A204.1 (cell line): ENCODE results near the gene ZNF740.
"Not testable (repeated sequence)": the region's sequence is repeated elsewhere in the genome, so short reads cannot be mapped to it uniquely, and the experiment has no call there.

Source experiments
- FAIRE-seq: peaks from 2 replicates; lab custom pipeline; 2012; peaks lifted over from hg19 to GRCh38; lab: Jason Lieb, UNC

ZNF740 gene

GRCh38 chr12:53194973-53195372 is 14.5 kb downstream of the ZNF740 start:
- no peak for FAIRE-seq

DNA sequence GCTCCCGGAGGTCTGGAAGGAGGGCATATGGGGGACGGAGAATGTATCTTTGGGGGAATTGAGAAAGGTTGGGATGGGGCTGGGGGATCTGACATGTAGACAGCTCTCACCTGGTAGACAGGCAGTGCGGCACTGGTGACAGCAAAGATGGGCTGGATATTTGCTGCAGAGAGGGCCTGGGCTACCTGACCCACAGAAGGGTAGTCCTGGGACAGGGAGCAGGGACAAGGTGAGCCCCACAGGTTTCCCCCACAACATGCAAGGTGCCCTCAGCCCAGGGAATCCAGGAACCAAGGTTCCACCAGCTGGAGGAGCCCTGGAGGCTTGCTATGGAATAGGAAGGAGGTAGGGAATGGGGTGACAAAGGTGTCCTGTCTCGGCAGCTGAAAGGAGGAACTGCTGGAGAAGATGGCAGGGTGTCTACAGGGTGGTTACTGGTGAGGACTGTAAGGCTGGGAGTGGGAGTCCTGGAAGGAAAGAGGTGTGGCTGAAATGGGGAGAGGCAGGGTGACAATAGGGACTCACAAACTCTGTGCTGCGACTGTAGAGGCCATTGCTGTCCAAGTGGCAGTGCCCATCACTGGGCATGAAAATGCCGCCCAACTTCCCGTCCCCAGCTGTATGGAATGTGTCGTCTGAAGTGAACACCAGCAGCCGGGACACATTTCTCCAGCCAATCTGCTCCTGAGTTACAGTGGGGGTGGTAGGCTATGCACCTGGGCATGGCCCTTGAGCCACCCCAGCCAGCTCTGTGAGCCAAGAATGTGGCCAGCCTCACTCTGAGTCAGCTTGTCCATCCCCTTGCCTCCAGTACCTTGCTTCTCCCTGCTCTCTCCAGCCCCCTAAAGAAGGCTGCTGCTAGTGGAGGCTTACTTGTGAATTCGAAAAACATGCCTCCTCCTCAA is 15.2 kb downstream of the ZNF740 start:
- no peak for FAIRE-seq

GRCh38 chr12:53196486-53196885 is 16.0 kb downstream of the ZNF740 start:
- FAIRE-seq, result no peak

- no peak for FAIRE-seq
These were observed 16.6 kb downstream of the ZNF740 start for GRCh38 chr12:53197011-53197640.

DNA sequence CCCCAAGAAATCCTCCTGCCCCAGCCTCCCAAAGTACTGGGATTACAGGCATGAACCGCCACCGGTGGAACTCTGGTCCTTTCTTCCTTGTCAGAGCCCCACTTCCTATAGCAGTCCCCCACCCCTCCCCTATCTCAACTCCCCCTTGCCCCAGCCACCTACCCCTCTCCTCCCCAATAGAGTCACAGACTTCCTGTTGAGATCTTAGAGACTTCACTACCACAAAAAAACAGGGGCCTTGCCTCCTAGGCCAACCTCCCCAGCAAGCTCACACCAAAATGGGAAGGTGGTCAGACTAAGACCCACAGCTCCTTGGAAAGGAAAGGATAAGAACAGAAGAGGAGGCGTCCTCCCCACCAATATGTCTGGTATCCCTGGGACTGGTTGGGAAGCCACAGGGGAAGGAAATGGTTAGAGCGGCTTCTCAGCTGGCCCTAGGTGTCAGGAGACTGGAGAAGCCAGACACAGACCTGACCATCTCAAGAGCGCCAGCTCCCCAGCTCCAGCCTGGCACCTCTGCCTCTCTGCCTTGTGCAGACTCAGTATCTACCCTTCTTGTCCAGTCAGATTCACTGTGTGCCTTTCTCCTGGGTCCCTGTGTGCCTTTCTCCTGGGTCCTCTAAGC is 18.1 kb downstream of the ZNF740 start:
- no peak for FAIRE-seq

- no peak for FAIRE-seq
These were observed 19.2 kb downstream of the ZNF740 start for GRCh38 chr12:53199700-53200099.

DNA sequence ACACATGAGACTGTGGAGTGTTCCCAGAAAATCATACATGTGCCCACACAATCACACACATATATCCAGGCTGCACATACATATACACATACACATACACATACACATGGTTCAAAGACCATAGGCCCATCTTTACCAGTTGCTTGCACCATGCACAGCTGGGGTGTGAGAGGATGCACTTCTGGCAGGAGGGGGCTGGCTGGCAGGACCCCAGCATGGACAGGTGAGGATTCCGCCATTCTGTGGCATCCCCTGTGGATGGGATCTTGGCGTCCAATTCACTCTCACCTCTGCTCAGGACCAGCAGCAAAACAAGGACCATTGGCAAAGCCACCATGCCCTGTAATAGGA is 19.6 kb downstream of the ZNF740 start:
- no peak for FAIRE-seq

GRCh38 chr12:53200458-53201176 is 20.1 kb downstream of the ZNF740 start:
- FAIRE-seq, result no peak

DNA sequence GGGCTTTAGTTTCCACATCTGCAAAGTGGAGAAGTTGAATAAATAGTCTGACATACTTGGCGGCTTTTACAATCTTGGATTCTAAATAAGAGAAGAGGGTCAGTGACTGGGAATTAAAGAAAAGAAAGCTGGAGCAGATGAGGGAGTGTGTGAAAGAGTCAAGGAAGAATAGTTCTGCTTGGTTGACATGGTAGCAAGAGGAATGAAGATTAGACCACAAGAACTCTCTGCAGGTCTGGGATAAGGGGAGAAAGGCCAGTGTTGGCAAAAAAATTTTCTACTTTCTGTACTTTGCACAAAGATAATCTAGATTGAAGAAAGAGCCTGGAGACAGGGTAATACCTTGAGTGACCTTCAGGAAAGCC is 20.6 kb downstream of the ZNF740 start:
- no peak for FAIRE-seq

GRCh38 chr12:53201639-53202038 is 21.1 kb downstream of the ZNF740 start:
- no peak for FAIRE-seq

DNA sequence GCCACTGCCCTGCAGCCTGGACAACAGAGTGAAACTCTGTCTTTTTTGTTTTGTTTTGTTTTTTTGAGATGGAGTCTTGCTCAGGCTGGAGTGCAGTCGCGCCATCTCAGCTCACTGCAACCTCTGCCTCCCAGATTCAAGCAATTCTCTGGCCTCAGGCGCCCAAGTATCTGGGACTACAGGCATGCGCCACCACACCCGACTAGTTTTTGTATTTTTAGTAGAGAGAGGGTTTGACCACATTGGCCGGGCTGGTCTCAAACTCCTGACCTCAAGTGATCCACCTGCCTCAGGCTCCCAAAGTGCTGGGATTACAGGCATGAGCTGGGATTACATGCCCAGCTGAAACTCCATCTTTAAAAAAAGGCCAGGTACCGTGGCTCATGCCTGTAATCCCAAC is 21.8 kb downstream of the ZNF740 start:
- not testable (repeated sequence) for FAIRE-seq

DNA sequence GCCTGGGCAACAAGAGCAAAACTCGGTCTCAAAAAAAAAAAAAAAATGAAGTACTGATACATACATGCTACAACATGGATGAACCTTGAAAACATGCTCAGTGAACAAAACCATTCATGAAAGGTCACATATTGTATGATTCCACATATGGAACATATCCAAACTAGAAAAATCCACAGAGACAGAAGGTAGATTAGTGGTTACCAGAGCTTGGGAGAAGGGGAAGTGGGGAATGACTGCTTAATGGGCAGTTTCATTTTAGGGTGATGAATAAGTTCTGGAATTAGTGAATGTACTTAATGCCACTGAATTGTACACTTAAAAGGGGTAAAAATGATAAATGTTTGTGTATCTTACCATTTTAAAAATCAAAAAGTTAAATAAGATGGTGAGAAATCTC is 23.8 kb downstream of the ZNF740 start:
- no peak for FAIRE-seq

- no peak for FAIRE-seq
These were observed 25.4 kb downstream of the ZNF740 start for GRCh38 chr12:53205747-53206419.

DNA sequence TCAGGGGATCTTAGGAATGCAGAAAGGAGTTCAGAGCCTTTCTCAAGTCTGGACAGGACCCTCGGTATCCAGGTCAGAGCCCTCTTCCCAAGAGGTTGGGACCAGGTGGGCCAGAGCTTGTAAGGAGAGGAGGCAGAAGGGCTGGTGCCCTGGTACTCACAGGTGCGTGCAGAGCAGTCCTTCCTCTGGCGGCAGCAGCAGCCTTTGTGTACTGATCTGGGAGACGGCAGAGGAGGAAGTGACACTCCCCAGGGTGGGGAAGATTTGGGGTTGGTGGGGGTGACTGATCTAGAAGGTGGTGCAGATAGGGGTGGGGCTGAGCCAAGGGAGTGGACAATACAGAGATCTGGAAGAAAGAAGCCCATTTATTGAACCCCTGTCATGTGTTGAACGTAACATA is 26.5 kb downstream of the ZNF740 start, which contains the start of gene ITGB7:
ITGB7 (minus strand) TSS at position 210 of the 400 bp plus-strand sequence. CDS start 6,808 bp downstream, outside the sequence.
- no peak for FAIRE-seq

- FAIRE-seq, result no peak
These were observed 27.9 kb downstream of the ZNF740 start for GRCh38 chr12:53208435-53208834.

GRCh38 chr12:53208877-53209463 is 28.4 kb downstream of the ZNF740 start:
- no peak for FAIRE-seq

GRCh38 chr12:53210843-53211242 is 30.3 kb downstream of the ZNF740 start:
- no peak for FAIRE-seq

- FAIRE-seq, result no peak
These were observed 31.2 kb downstream of the ZNF740 start for GRCh38 chr12:53211476-53212381.

GRCh38 chr12:53212931-53213330 is 32.4 kb downstream of the ZNF740 start:
- no peak for FAIRE-seq

GRCh38 chr12:53213348-53213747 is 32.8 kb downstream of the ZNF740 start:
- FAIRE-seq, result no peak

GRCh38 chr12:53214221-53214620 is 33.7 kb downstream of the ZNF740 start:
- no peak for FAIRE-seq
